Upper lobe of left lung (tissue), 6 donors: ENCODE measurements around the gene SLC27A4. TPM values are rescaled to one million over a fixed set of nuclear protein-coding genes. Genes with fewer than 3 reads are reported as not detected.

Experiments
- ATAC-seq, 2 donors: fragments of 200-7000 bp; cut with Tn5 transposase; one replicate each; pipeline ENCODE4 v1.9.1; 2022; ENCODE audit warnings: mild to moderate bottlenecking in 2 of 2, moderate library complexity in 2 of 2; ENCODE audit not compliant: low FRiP score in 2 of 2
- DNase-seq, 2 donors: peaks; one replicate each; pipeline ENCODE4 v3.0.0-alpha.2; 2019 to 2020
- H3K27ac ChIP-seq, 4 donors: fragments of 200-600 bp; sonication (generic); one replicate each; pipeline ENCODE4 v1.5.1; 2016 to 2019
- H3K27me3 ChIP-seq, 4 donors: fragments of 200-600 bp; sonication (generic); one replicate each; pipeline ENCODE4 v1.5.1; 2017 to 2019
- H3K36me3 ChIP-seq, 4 donors: fragments of 200-600 bp; sonication (generic); one replicate each; pipeline ENCODE4 v1.5.1; 2016 to 2019
- H3K4me1 ChIP-seq, 4 donors: fragments of 200-600 bp; sonication (generic); one replicate each; pipeline ENCODE4 v1.5.1; 2018 to 2019
- H3K4me3 ChIP-seq, 4 donors: fragments of 200-600 bp; sonication (generic); one replicate each; pipeline ENCODE4 v1.5.1; 2017 to 2019; ENCODE audit warnings: mild to moderate bottlenecking in 2 of 4, moderate library complexity in 1 of 4
- H3K9me3 ChIP-seq, 4 donors: fragments of 200-600 bp; sonication (generic); one replicate each; pipeline ENCODE4 v1.5.1; 2018 to 2019
- EP300 ChIP-seq, 4 donors: sonication (generic); formaldehyde crosslinking; IDR thresholded peaks; one replicate each; pipeline ENCODE4 v1.5.1; 2017; ENCODE audit warnings: antibody characterized with exemption in 4 of 4, control low read depth in 2 of 4
- POLR2A ChIP-seq, 4 donors: fragments of 450-650 bp; IDR thresholded peaks; one replicate each; pipeline ENCODE4 v1.5.1; 2016 to 2017; ENCODE audit warnings: antibody characterized with exemption in 4 of 4, mild to moderate bottlenecking in 2 of 4
- POLR2AphosphoS5 ChIP-seq, 2 donors: sonication (generic); formaldehyde crosslinking; IDR thresholded peaks; one replicate each; pipeline ENCODE4 v1.5.1; 2017; ENCODE audit warnings: antibody characterized with exemption in 2 of 2
- WGBS, 2 donors: methylation state at CpG; one replicate each; pipeline ENCODE4 v1.1.5; 2017 to 2018; 5-methylcytosine and 5-hydroxymethylcytosine counted together
- total RNA-seq, 6 donors: library from RNA; depleted of rRNA in 4 of 6; stranded (reverse); fragments of >200 nt in 4 of 6; gene quantifications; one replicate each; pipeline versions ENCODE4 v1.1.0 to v1.2.1, GENCODE V29; 2016 to 2021
- TF ChIP-seq, protein P1 (sequence below), 6 experiments: fragments of 450-650 bp in 4 of 6; fragments of 200-600 bp in 2 of 6; sonication (generic) in 2 of 6; IDR thresholded peaks; one replicate each; pipeline ENCODE4 v1.5.1; 2016 to 2019; ENCODE audit warnings: antibody characterized with exemption in 6 of 6
- donor health status: DM: no; HTN: no; CAD: no; lungs with moderate emphysema.
- donor health status: DM: no; HTN: yes; CAD: no; lungs with severe emphysema.

Gene SLC27A4
- total RNA-seq, 6 donors from 2014 or later, result 17.8 to 30.1 (median 19.5) TPM

GRCh38 chr9:128393970-128394369, 53.6 kb downstream of the SLC27A4 start:
- DNase-seq (no peak), ATAC-seq (no peak)
- no peak overlapping the region for H3K27ac ChIP-seq
- peaks cover 5 to 16% (median 10%) of the 10 kb centered on the region in 4 donors for H3K4me1 ChIP-seq
- peaks cover 0 to 38% (median 31%) of the 10 kb centered on the region in 4 donors for H3K36me3 ChIP-seq
- no peaks in the 10 kb centered on the region for H3K27me3 ChIP-seq
- H3K4me3 ChIP-seq, result no peak overlapping the region
- 39 to 56% methylated on average over 2 to 7 of the region's 7 CpGs for WGBS, 2 donors
- TF ChIP-seq POLR2AphosphoS5 (IDR thresholded peaks at IDR 0.05) (no peak), POLR2A (IDR thresholded peaks at IDR 0.05) (no peak), EP300 (IDR thresholded peaks at IDR 0.05) (no peak)
- TF ChIP-seq, protein P1, sequence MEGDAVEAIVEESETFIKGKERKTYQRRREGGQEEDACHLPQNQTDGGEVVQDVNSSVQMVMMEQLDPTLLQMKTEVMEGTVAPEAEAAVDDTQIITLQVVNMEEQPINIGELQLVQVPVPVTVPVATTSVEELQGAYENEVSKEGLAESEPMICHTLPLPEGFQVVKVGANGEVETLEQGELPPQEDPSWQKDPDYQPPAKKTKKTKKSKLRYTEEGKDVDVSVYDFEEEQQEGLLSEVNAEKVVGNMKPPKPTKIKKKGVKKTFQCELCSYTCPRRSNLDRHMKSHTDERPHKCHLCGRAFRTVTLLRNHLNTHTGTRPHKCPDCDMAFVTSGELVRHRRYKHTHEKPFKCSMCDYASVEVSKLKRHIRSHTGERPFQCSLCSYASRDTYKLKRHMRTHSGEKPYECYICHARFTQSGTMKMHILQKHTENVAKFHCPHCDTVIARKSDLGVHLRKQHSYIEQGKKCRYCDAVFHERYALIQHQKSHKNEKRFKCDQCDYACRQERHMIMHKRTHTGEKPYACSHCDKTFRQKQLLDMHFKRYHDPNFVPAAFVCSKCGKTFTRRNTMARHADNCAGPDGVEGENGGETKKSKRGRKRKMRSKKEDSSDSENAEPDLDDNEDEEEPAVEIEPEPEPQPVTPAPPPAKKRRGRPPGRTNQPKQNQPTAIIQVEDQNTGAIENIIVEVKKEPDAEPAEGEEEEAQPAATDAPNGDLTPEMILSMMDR (IDR thresholded peaks at IDR 0.05), result no peak
- no peaks in the 10 kb centered on the region for H3K9me3 ChIP-seq

DNA sequence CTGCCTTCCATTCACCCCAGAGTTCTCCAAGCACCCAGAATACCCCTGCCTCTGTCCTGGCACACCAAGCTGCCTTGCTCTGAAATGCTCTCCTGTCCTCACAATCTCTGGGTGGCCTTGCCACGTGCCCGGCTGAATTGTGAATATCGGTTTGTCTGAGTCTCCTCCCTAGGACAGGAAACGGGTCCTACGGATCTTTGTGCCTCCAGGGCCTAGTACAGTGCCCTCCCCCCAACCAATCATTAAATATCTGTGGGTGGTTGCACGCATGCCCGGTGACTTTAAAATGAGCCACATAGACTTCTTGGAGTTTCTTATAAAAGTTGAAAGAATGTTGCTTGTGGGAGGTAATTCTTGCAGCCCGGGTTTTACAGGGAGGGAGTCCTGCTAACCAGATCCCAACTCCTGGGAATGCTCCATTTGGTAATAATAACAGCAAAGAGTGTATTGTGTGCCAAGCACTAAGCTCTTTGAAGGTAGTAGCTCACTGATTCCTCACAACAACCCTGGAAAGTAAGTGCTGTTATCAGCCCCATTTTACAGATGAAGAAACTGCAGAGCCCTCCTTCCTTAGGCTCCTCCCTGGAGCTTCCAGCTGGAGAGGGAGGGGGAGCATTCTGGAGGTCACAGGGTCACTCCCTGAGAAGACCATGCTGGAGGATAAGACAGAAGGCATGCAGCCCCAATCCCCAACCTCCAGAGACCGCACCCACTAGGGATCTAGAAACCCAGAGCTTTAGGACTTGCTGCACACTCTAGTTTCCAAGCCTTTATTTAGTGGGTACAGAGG, 54.2 kb downstream of the SLC27A4 start:
- WGBS, 2 donors, result 65 to 73% methylated on average over 9 of the region's 9 CpGs
- TF ChIP-seq, protein P1 (IDR thresholded peaks at IDR 0.05), result no peak
- TF ChIP-seq POLR2AphosphoS5 (IDR thresholded peaks at IDR 0.05) (no peak), EP300 (IDR thresholded peaks at IDR 0.05) (no peak), POLR2A (IDR thresholded peaks at IDR 0.05) (no peak)
- no peak for ATAC-seq

DNA sequence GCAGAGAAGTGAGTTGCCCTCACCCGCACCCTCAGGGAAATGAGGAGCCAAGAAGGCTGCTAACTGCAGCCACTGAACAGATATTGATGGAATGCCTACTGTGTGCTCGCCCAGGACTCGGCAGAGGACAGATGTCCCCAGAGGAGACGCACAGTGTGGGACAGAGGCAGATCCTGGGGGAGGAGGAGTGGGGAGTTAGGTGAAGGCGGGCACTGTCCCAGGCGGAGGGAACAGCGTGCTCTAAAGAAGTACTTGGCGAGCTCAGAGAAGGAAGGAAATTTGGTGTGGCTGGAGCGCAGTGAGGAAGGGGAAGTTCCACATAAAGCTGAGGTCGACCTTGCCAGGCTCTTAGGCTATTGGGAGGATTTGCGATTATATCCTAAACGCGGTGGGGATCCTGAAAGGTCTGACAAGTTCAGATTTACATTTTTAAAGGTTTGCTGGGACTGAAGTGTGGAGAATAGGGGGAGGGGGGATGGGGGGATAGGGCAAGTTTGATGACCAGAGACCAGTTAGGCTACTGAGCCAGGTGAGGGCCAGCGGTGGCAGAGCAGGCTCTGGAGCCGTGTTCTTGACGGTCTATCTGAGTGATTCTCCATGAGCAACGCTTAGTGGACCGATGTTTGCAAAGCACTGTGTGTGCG, 56.8 kb downstream of the SLC27A4 start:
- DNase-seq (peak in 1 of 2 donors; percentile 38), ATAC-seq (peak; percentile 50 to 55)
- Histone ChIP-seq H3K4me1 (peaks cover 5 to 16% (median 8%) of the 10 kb centered on the region in 4 donors), H3K4me3 (peak overlapping the region in 1 of 4 donors; percentile 15), H3K9me3 (no peaks in the 10 kb centered on the region), H3K27ac (peak overlapping the region in 2 of 4 donors; percentile 1 to 43), H3K36me3 (peaks cover 0 to 16% (median 8%) of the 10 kb centered on the region in 4 donors), H3K27me3 (no peaks in the 10 kb centered on the region)
- WGBS, 2 donors, result 4 to 10% methylated on average over 18 to 19 of the region's 19 CpGs
- TF ChIP-seq POLR2A (IDR thresholded peaks at IDR 0.05), result no peak
- TF ChIP-seq, protein P1 (IDR thresholded peaks at IDR 0.05), result no peak
- no peak for TF ChIP-seq POLR2AphosphoS5 (IDR thresholded peaks at IDR 0.05)
- TF ChIP-seq EP300 (IDR thresholded peaks at IDR 0.05), result no peak

More for the DNA sequence above, 54.2 kb downstream of the SLC27A4 start:
- Histone ChIP-seq H3K4me1 (peaks cover 5 to 16% (median 10%) of the 10 kb centered on the region in 4 donors), H3K9me3 (no peaks in the 10 kb centered on the region), H3K27ac (no peak overlapping the region), H3K27me3 (no peaks in the 10 kb centered on the region), H3K4me3 (no peak overlapping the region), H3K36me3 (peaks cover 0 to 32% (median 25%) of the 10 kb centered on the region in 4 donors)
- DNase-seq, result no peak

DNA sequence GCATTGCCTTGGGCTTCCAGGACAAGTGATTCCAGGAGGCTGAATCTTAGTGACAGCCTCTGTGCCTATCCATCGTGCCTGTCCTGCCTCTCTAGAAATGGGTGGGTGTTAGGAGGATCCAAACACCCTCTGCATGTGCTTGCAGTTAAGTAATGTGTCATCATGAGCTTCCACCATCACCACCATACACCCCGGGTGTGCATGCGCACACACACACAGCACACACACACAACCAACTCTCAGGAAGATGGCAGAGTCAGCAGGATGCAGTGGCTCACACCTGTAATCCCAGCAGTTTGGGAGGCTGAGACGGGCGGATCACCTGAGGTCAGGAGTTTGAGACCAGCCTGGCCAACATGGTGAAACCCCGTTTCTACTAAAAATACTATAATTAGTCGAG, 57.5 kb downstream of the SLC27A4 start:
- H3K27me3 ChIP-seq, result no peaks in the 10 kb centered on the region
- no peak for ATAC-seq
- no peak for DNase-seq
- peaks cover 5 to 16% (median 8%) of the 10 kb centered on the region in 4 donors for H3K4me1 ChIP-seq
- no peaks in the 10 kb centered on the region for H3K9me3 ChIP-seq
- peaks cover 0 to 9% (median 1%) of the 10 kb centered on the region in 4 donors for H3K36me3 ChIP-seq
- no peak overlapping the region for H3K4me3 ChIP-seq
- TF ChIP-seq EP300 (IDR thresholded peaks at IDR 0.05), result no peak
- WGBS, 2 donors, result 73 to 87% methylated on average over 4 to 7 of the region's 7 CpGs
- H3K27ac ChIP-seq, result no peak overlapping the region

GRCh38 chr9:128399861-128400260, 59.5 kb downstream of the SLC27A4 start:
- 79 to 82% methylated on average over 3 of the region's 3 CpGs for WGBS, 2 donors
- H3K4me1 ChIP-seq, result peaks cover 5 to 16% (median 8%) of the 10 kb centered on the region in 4 donors
- H3K27me3 ChIP-seq, result no peaks in the 10 kb centered on the region
- no peak for TF ChIP-seq POLR2AphosphoS5 (IDR thresholded peaks at IDR 0.05)
- TF ChIP-seq POLR2A (IDR thresholded peaks at IDR 0.05), result no peak
- no peak for TF ChIP-seq EP300 (IDR thresholded peaks at IDR 0.05)
- TF ChIP-seq, protein P1 (IDR thresholded peaks at IDR 0.05), result no peak
- H3K36me3 ChIP-seq, result no peaks in the 10 kb centered on the region
- H3K4me3 ChIP-seq, result no peak overlapping the region
- no peak overlapping the region for H3K27ac ChIP-seq
- no peaks in the 10 kb centered on the region for H3K9me3 ChIP-seq
- no peak for DNase-seq
- ATAC-seq, result no peak
